Osteoblast (primary cell): Measurements from ENCODE around the gene TBC1D7. TPM values are rescaled to one million over a fixed set of nuclear protein-coding genes. Genes with fewer than 3 reads are reported as not detected.
A peak's percentile ranks its signal among the peaks of the same experiment; 100 is the strongest.
"Not testable (repeated sequence)": the region's sequence is repeated elsewhere in the genome, so short reads cannot be mapped to it uniquely, and the experiment has no call there.

Experiments used
- DNase-seq: peaks from one replicate; pipeline ENCODE4 v3.0.0; 2011; ENCODE audit warnings: low spot score, mixed read lengths; ENCODE audit not compliant: insufficient read length; ENCODE audit errors: missing footprints
- H2AFZ ChIP-seq: 2 replicates; pipeline ENCODE4 v1.6.0; 2011; ENCODE audit warnings: mild to moderate bottlenecking, low read length
- H3K27ac ChIP-seq: 2 replicates; pipeline ENCODE4 v1.5.1; 2011; ENCODE audit warnings: mild to moderate bottlenecking, low read depth, low read length, moderate library complexity
- H3K27me3 ChIP-seq: 2 replicates; pipeline ENCODE4 v1.6.0; 2012; ENCODE audit warnings: mild to moderate bottlenecking, control low read depth, inconsistent platforms, low read length, moderate library complexity; ENCODE audit not compliant: insufficient read depth
- H3K36me3 ChIP-seq: 2 replicates; pipeline ENCODE4 v1.5.1; 2011; ENCODE audit warnings: mild to moderate bottlenecking, low read length, control low read depth, moderate library complexity; ENCODE audit not compliant: insufficient read depth
- H3K4me1 ChIP-seq: 2 replicates; pipeline ENCODE4 v1.5.1; 2011; ENCODE audit warnings: mild to moderate bottlenecking, low read length, control low read depth, moderate library complexity; ENCODE audit not compliant: insufficient read depth
- H3K4me2 ChIP-seq: 2 replicates; pipeline ENCODE4 v1.6.0; 2011; ENCODE audit warnings: mild to moderate bottlenecking, low read length; ENCODE audit not compliant: insufficient read depth
- H3K4me3 ChIP-seq: fragments of 200-600 bp; sonication (generic); 3 replicates; pipeline ENCODE4 v1.5.1; 2012; ENCODE audit warnings: mild to moderate bottlenecking, low read length, inconsistent platforms; ENCODE audit not compliant: insufficient read depth
- H3K79me2 ChIP-seq: 2 replicates; pipeline ENCODE4 v1.6.0; 2012; ENCODE audit warnings: mild to moderate bottlenecking, low read length, control low read depth, inconsistent platforms; ENCODE audit not compliant: insufficient read depth
- H3K9me3 ChIP-seq: 2 replicates; pipeline ENCODE4 v1.5.1; 2011; ENCODE audit warnings: low read depth, low read length, control low read depth
- H4K20me1 ChIP-seq: 2 replicates; pipeline ENCODE4 v1.6.0; 2012; ENCODE audit warnings: mild to moderate bottlenecking, low read length, control low read depth; ENCODE audit not compliant: insufficient read depth
- total RNA-seq: library from RNA; depleted of rRNA; stranded (reverse); fragments of >200 nt; gene quantifications from 2 replicates; pipeline ENCODE4 v1.2.3, GENCODE V29; 2012
- TF ChIP-seq, protein P1 (sequence below): IDR thresholded peaks from 2 replicates; pipeline ENCODE4 v1.5.1; 2011; ENCODE audit warnings: mild to moderate bottlenecking, low read depth, low read length, moderate library complexity; ENCODE audit errors: extremely low read depth

Gene TBC1D7
- total RNA-seq, 1 donor = 18.8 TPM

DNA sequence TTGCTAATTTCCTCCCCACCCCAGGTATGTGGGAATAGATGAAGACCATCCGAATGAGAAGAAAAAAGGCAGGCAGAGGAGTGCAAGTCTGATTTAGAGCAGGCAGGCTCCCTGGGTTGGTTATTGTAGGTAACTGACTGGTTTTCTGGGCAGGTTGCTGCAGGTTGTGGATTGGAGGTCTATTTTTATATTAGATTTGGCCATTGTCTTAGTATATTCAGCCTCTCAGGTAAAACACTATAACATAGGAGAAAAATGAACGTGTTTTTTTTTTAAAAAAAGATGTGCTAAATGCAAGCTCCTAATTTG, 492 bp upstream of the TBC1D7 start:
- H2AFZ ChIP-seq = peak overlapping the region; percentile 82
- DNase-seq = no peak
- H3K4me1 ChIP-seq = peaks cover 12% of the 10 kb centered on the region
- peaks cover 7% of the 10 kb centered on the region for H3K36me3 ChIP-seq
- H3K9me3 ChIP-seq = no peaks in the 10 kb centered on the region
- peak overlapping the region; percentile 78 for H3K4me2 ChIP-seq
- peaks cover 17% of the 10 kb centered on the region for H3K79me2 ChIP-seq
- peak overlapping the region; percentile 98 for H3K4me3 ChIP-seq
- H4K20me1 ChIP-seq = no peaks in the 10 kb centered on the region
- no peaks in the 10 kb centered on the region for H3K27me3 ChIP-seq
- TF ChIP-seq, protein P1, sequence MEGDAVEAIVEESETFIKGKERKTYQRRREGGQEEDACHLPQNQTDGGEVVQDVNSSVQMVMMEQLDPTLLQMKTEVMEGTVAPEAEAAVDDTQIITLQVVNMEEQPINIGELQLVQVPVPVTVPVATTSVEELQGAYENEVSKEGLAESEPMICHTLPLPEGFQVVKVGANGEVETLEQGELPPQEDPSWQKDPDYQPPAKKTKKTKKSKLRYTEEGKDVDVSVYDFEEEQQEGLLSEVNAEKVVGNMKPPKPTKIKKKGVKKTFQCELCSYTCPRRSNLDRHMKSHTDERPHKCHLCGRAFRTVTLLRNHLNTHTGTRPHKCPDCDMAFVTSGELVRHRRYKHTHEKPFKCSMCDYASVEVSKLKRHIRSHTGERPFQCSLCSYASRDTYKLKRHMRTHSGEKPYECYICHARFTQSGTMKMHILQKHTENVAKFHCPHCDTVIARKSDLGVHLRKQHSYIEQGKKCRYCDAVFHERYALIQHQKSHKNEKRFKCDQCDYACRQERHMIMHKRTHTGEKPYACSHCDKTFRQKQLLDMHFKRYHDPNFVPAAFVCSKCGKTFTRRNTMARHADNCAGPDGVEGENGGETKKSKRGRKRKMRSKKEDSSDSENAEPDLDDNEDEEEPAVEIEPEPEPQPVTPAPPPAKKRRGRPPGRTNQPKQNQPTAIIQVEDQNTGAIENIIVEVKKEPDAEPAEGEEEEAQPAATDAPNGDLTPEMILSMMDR = no peak
- H3K27ac ChIP-seq = peak overlapping the region; percentile 63

DNA sequence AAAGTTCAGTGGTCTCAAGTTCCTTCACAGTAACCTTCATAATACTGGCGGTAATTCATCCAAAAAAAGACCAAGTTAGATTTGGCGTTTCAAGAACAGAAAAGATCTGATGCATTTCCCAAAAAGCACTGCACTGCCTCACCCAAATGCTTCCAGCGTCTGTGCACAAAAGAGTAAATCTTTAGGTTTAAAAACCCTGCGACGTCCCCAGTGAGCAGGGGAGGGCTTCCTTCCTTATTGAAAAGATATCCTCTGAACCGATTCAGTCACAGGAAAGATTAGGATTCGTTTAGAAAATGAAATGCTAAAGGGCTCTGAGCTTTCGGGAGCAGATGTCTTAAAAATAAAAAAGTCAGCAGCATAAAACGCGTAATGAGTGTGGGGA, 654 bp downstream of the TBC1D7 start:
- TF ChIP-seq, protein P1 = no peak
- no peaks in the 10 kb centered on the region for H3K27me3 ChIP-seq
- H3K9me3 ChIP-seq = no peaks in the 10 kb centered on the region
- H3K79me2 ChIP-seq = peaks cover 17% of the 10 kb centered on the region
- H3K4me3 ChIP-seq = peak overlapping the region; percentile 98
- peak overlapping the region; percentile 78 for H3K4me2 ChIP-seq
- peak overlapping the region; percentile 98 for H2AFZ ChIP-seq
- H3K36me3 ChIP-seq = peaks cover 16% of the 10 kb centered on the region
- DNase-seq = no peak
- peak overlapping the region; percentile 90 for H3K27ac ChIP-seq
- peaks cover 12% of the 10 kb centered on the region for H3K4me1 ChIP-seq
- no peaks in the 10 kb centered on the region for H4K20me1 ChIP-seq

GRCh38 chr6:13326031-13326586, 2.2 kb downstream of the TBC1D7 start:
- not testable (repeated sequence) for H3K4me2 ChIP-seq, H3K4me3 ChIP-seq, H3K27me3 ChIP-seq, H3K27ac ChIP-seq, H4K20me1 ChIP-seq, DNase-seq, H2AFZ ChIP-seq, H3K9me3 ChIP-seq
- Histone ChIP-seq H3K79me2 (peaks cover 17% of the 10 kb centered on the region), H3K4me1 (peaks cover 12% of the 10 kb centered on the region), H3K36me3 (peaks cover 25% of the 10 kb centered on the region)

DNA sequence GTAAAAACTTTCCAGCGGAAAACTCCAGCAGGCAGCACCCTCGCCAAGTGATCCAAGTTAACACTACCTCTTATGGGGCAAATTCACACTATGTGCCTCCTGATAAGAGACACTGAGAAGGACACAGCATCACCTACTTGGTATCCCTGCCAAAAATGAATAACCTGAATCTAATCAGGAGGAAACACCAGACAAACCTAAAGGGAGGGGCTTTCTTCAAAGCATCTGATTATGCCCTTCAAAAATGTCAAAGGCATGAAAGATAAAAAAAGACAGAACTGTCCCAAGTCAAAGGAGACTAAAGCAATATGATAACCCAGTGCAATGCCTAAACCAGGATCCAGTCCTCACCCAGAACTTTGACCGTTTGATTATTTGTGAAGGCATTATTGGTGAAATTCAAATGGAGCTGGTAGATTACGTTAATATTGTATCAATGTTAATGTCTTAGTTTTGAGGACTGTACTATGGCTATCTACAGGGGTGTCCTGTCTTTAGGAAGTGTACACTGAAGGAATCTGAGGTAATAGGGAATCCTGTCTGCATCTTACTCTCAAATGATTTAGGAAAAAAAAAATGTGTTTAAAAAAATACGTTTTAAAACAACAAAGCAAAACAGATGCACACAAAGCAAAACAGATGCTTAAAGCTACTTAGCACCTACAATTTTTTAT, 8.3 kb downstream of the TBC1D7 start:
- TF ChIP-seq, protein P1 = no peak
- peaks cover 80% of the 10 kb centered on the region for H3K36me3 ChIP-seq
- no peak for DNase-seq

More for the DNA sequence above, 8.3 kb downstream of the TBC1D7 start:
- H3K9me3 ChIP-seq = no peaks in the 10 kb centered on the region
- H3K4me1 ChIP-seq = no peaks in the 10 kb centered on the region
- no peaks in the 10 kb centered on the region for H3K79me2 ChIP-seq
- H3K27me3 ChIP-seq = no peaks in the 10 kb centered on the region
- no peaks in the 10 kb centered on the region for H4K20me1 ChIP-seq
- H2AFZ ChIP-seq = no peak overlapping the region
- H3K27ac ChIP-seq = no peak overlapping the region
- no peak overlapping the region for H3K4me3 ChIP-seq
- no peak overlapping the region for H3K4me2 ChIP-seq
